ENCODE measurements around the gene KLK1.

DNA sequence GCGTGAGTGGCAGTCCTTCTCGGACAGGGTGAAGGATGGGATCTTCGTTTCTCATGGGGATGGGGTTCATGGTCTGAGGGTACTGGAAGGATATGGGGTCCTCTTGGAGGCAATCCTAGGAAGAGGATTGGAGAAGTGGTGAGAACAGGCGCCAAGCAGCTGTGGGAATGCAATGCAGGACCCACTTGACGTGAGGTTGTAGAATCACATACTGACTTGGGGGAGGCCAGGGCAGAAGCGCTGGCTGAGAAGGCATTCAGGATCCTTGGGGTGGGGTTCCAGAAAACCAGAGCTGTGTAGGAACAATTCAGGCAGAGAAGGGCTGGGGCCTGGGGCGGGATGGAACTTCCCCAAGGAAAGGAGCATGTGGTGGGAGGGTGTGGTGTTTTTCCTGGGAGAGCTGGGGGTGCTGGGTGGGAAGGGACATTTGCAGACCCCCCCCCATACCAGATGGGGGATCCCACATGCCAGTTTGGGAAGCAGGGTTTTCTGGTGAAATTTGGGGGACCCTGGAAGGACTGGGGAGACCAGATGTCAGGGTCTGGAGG lies 852 bp downstream of the KLK1 start:
- TF ChIP-seq, protein P1, sequence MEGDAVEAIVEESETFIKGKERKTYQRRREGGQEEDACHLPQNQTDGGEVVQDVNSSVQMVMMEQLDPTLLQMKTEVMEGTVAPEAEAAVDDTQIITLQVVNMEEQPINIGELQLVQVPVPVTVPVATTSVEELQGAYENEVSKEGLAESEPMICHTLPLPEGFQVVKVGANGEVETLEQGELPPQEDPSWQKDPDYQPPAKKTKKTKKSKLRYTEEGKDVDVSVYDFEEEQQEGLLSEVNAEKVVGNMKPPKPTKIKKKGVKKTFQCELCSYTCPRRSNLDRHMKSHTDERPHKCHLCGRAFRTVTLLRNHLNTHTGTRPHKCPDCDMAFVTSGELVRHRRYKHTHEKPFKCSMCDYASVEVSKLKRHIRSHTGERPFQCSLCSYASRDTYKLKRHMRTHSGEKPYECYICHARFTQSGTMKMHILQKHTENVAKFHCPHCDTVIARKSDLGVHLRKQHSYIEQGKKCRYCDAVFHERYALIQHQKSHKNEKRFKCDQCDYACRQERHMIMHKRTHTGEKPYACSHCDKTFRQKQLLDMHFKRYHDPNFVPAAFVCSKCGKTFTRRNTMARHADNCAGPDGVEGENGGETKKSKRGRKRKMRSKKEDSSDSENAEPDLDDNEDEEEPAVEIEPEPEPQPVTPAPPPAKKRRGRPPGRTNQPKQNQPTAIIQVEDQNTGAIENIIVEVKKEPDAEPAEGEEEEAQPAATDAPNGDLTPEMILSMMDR (conservative IDR thresholded peaks at IDR 0.05; ENCODE audit: low read depth, low read length) = no peak
- no peak for TF ChIP-seq EZH2 (IDR thresholded peaks at IDR 0.05; ENCODE audit: borderline replicate concordance, low read depth, low read length, poor library complexity, severe bottlenecking)
